Caco-2 (cell line): ENCODE results near the gene DTL. TPM values are rescaled to one million over a fixed set of nuclear protein-coding genes. Genes with fewer than 3 reads are reported as not detected.

Source experiments
- BruUV-seq: library from RNA; stranded (reverse); fragments of 400-500 nt; replicated peaks from 2 replicates; lab custom pipeline; 2021; lab: Mats Ljungman, UMichigan
- CTCF ChIA-PET: fragments of 300-600 bp; sonication (Branson Sonifier 250); formaldehyde crosslinking; loops from one replicate; lab custom pipeline; 2022; ENCODE audit warnings: antibody characterized with exemption; lab: Charles Lee
- POLR2A ChIA-PET: fragments of 300-600 bp; sonication (Branson Sonifier 250); formaldehyde crosslinking; loops from one replicate; lab custom pipeline; 2022; ENCODE audit warnings: antibody characterized with exemption; lab: Charles Lee
- DNase-seq, 2 experiments: peaks; one replicate each; pipeline versions ENCODE4 v3.0.0 to v3.0.0-alpha.2; 2020 to 2022
- H3K27me3 ChIP-seq: replicated peaks from 2 replicates; pipeline ENCODE4 v1.6.0; 2011; ENCODE audit warnings: low read length; ENCODE audit not compliant: control insufficient read depth, insufficient read depth
- H3K36me3 ChIP-seq: 2 replicates; pipeline ENCODE4 v1.5.1; 2011; ENCODE audit warnings: low read length; ENCODE audit not compliant: control insufficient read depth, insufficient read depth
- H3K4me1 ChIP-seq: fragments of 250-450 bp; sonication (Bioruptor Pico); 2 replicates; pipeline ENCODE4 v1.5.1; 2020; ENCODE audit warnings: mild to moderate bottlenecking
- H3K4me3 ChIP-seq: 2 replicates; pipeline ENCODE4 v1.5.1; 2011; ENCODE audit warnings: low read depth, mild to moderate bottlenecking, control low read depth, low read length
- H3K9me3 ChIP-seq: fragments of 250-450 bp; sonication (Bioruptor Pico); 2 replicates; pipeline ENCODE4 v1.5.1; 2020; ENCODE audit warnings: mild to moderate bottlenecking, moderate library complexity
- H3K27ac Mint-ChIP-seq: one replicate; pipeline ENCODE4 v1.8.0; 2022; ENCODE audit warnings: mixed read lengths; ENCODE audit not compliant: unreplicated experiment
- H3K27me3 Mint-ChIP-seq: one replicate; pipeline ENCODE4 v1.8.0; 2022; ENCODE audit warnings: mixed read lengths; ENCODE audit not compliant: insufficient read depth, unreplicated experiment
- H3K36me3 Mint-ChIP-seq: one replicate; pipeline ENCODE4 v1.8.0; 2022; ENCODE audit warnings: mild to moderate bottlenecking, mixed read lengths; ENCODE audit not compliant: insufficient read depth, unreplicated experiment
- H3K4me1 Mint-ChIP-seq: one replicate; pipeline ENCODE4 v1.8.0; 2022; ENCODE audit warnings: low read depth, mixed read lengths; ENCODE audit not compliant: unreplicated experiment
- H3K4me3 Mint-ChIP-seq: one replicate; pipeline ENCODE4 v1.8.0; 2022; ENCODE audit warnings: mild to moderate bottlenecking, moderate library complexity, mixed read lengths; ENCODE audit not compliant: unreplicated experiment
- H3K9me3 Mint-ChIP-seq: one replicate; pipeline ENCODE4 v1.8.0; 2022; ENCODE audit warnings: mixed read lengths; ENCODE audit not compliant: unreplicated experiment
- CTCF ChIP-seq, 2 experiments: fragments of 200-600 bp in 1 of 2; IDR thresholded peaks; 1 replicate in 1 of 2; 2 replicates in 1 of 2; pipeline versions ENCODE4 v1.5.1 to v1.8.0; 2011 to 2022; ENCODE audit warnings: antibody characterized with exemption in 1 of 2, control low read depth in 1 of 2, inconsistent platforms in 1 of 2, low read depth in 1 of 2, low read length in 1 of 2, mild to moderate bottlenecking in 1 of 2, moderate library complexity in 1 of 2; ENCODE audit not compliant: insufficient read depth in 1 of 2, severe bottlenecking in 1 of 2, unreplicated experiment in 1 of 2
- intact Hi-C: fragments of 100-400 bp; cut with micrococcal nuclease; formaldehyde crosslinking; loops from one replicate; pipeline ENCODE4 v1.10.0; 2022; ENCODE audit not compliant: unreplicated experiment
- total RNA-seq: library from RNA; stranded (reverse); gene quantifications from 2 replicates; pipeline ENCODE4 v1.2.3, GENCODE V29; 2022

Gene DTL
- total RNA-seq, 1 experiment from 2014 or later, result 20.3 TPM

- Histone ChIP-seq H3K4me1 (peaks cover 16% of the 10 kb centered on the region; the same call in 1 of the 2 replicates), H3K36me3 (no peaks in the 10 kb centered on the region), H3K9me3 (no peaks in the 10 kb centered on the region), H3K27me3 (no peaks in the 10 kb centered on the region), H3K4me3 (no peak overlapping the region)
- Mint-ChIP-seq H3K27me3 (no peaks in the 10 kb centered on the region), H3K36me3 (peaks cover 11% of the 10 kb centered on the region), H3K4me3 (no peak overlapping the region), H3K27ac (no peak overlapping the region), H3K4me1 (peaks cover 9% of the 10 kb centered on the region), H3K9me3 (no peaks in the 10 kb centered on the region)
- DNase-seq, result no peak
- intact Hi-C loops, result no loop called here
- ChIA-PET POLR2A (no interaction called here), CTCF (no interaction called here)
- BruUV-seq, result no TSS peak
- TF ChIP-seq CTCF (IDR thresholded peaks at IDR 0.05; ENCODE audit: insufficient read depth in 1 of 2, low read depth in 1 of 2, low read length in 1 of 2, severe bottlenecking in 1 of 2, unreplicated experiment in 1 of 2), result no peak
Observed at GRCh38 chr1:212107481-212107880, 71.9 kb downstream of the DTL start.

- ChIA-PET POLR2A (no interaction called here), CTCF (no interaction called here)
- H3K4me1 ChIP-seq, result peaks cover 16% of the 10 kb centered on the region; the same call in 1 of the 2 replicates
- Mint-ChIP-seq H3K4me3 (no peak overlapping the region), H3K4me1 (peaks cover 9% of the 10 kb centered on the region), H3K9me3 (no peaks in the 10 kb centered on the region), H3K36me3 (peaks cover 10% of the 10 kb centered on the region), H3K27me3 (no peaks in the 10 kb centered on the region), H3K27ac (no peak overlapping the region)
- H3K9me3 ChIP-seq, result no peaks in the 10 kb centered on the region
- no TSS peak for BruUV-seq
- no peaks in the 10 kb centered on the region for H3K36me3 ChIP-seq
- no peak overlapping the region for H3K4me3 ChIP-seq
- no peak for TF ChIP-seq CTCF (IDR thresholded peaks at IDR 0.05; ENCODE audit: insufficient read depth in 1 of 2, low read depth in 1 of 2, low read length in 1 of 2, severe bottlenecking in 1 of 2, unreplicated experiment in 1 of 2)
- no peaks in the 10 kb centered on the region for H3K27me3 ChIP-seq
- intact Hi-C loops, result no loop called here
- no peak for DNase-seq
Observed at GRCh38 chr1:212108187-212108586, 72.6 kb downstream of the DTL start.

- no peaks in the 10 kb centered on the region for H3K9me3 ChIP-seq
- CTCF ChIA-PET, result no interaction called here
- Mint-ChIP-seq H3K27me3 (no peaks in the 10 kb centered on the region), H3K27ac (no peak overlapping the region), H3K36me3 (peaks cover 2% of the 10 kb centered on the region), H3K4me3 (no peak overlapping the region), H3K9me3 (no peaks in the 10 kb centered on the region), H3K4me1 (peaks cover 8% of the 10 kb centered on the region)
- POLR2A ChIA-PET, result no interaction called here
- no peaks in the 10 kb centered on the region for H3K36me3 ChIP-seq
- H3K4me3 ChIP-seq, result no peak overlapping the region
- intact Hi-C loops, result no loop called here
- no peaks in the 10 kb centered on the region for H3K27me3 ChIP-seq
- DNase-seq, result no peak
- no TSS peak for BruUV-seq
- no peak for TF ChIP-seq CTCF (IDR thresholded peaks at IDR 0.05; ENCODE audit: insufficient read depth in 1 of 2, low read depth in 1 of 2, low read length in 1 of 2, severe bottlenecking in 1 of 2, unreplicated experiment in 1 of 2)
- H3K4me1 ChIP-seq, result peaks cover 20% of the 10 kb centered on the region; the same call in 1 of the 2 replicates
Observed at GRCh38 chr1:212108981-212109380, 73.4 kb downstream of the DTL start.
